AG04449 (cell line): ENCODE data around the gene RAI14.

Source experiments
- CTCF ChIA-PET: fragments of 350-600 bp; formaldehyde crosslinking; extraction: SDS; loops from one replicate; lab custom pipeline; 2021; ENCODE audit warnings: antibody characterized with exemption; lab: Yijun Ruan, JAX
- POLR2A ChIA-PET: fragments of 400-600, 350-600 bp; formaldehyde crosslinking; extraction: SDS; loops from one replicate; lab custom pipeline; 2020; ENCODE audit warnings: antibody characterized with exemption, inconsistent platforms; lab: Yijun Ruan, JAX
- DNase-seq: peaks from one replicate; pipeline ENCODE4 v3.0.0-alpha.2; 2010; ENCODE audit warnings: low read depth, low spot score
- H3K4me3 ChIP-seq: 2 replicates; pipeline ENCODE4 v1.5.1; 2011; ENCODE audit warnings: low read depth, mild to moderate bottlenecking, control low read depth, low read length
- CTCF ChIP-seq: IDR thresholded peaks from one replicate; pipeline ENCODE4 v1.5.1; 2011; ENCODE audit warnings: mild to moderate bottlenecking, moderate library complexity, low read length, control low read depth, inconsistent platforms; ENCODE audit not compliant: insufficient read depth; ENCODE audit errors: missing control alignments

The RAI14 gene

GRCh38 chr5:34865091-34865490, 209.0 kb downstream of the RAI14 start:
- TF ChIP-seq CTCF: no peak
- POLR2A ChIA-PET: no interaction called here
- H3K4me3 ChIP-seq: no peak overlapping the region
- CTCF ChIA-PET: interaction anchor here (1.4 kb wide), 1 partner anchor 33 kb away, joined by 5 read pairs; no protein-coding TSS in a partner anchor
- DNase-seq: no peak

GRCh38 chr5:34866989-34867471, 210.9 kb downstream of the RAI14 start:
- CTCF ChIA-PET: interaction anchor here (1.3 kb wide), 1 partner anchor 32 kb away, joined by 5 read pairs; no protein-coding TSS in a partner anchor
- POLR2A ChIA-PET: no interaction called here
- no peak for DNase-seq
- H3K4me3 ChIP-seq: no peak overlapping the region
- no peak for TF ChIP-seq CTCF

GRCh38 chr5:34867660-34868059, 211.5 kb downstream of the RAI14 start:
- H3K4me3 ChIP-seq: no peak overlapping the region
- no peak for DNase-seq
- TF ChIP-seq CTCF: no peak
- ChIA-PET POLR2A (no interaction called here), CTCF (interaction anchor here (1.3 kb wide), 1 partner anchor 31 kb away, joined by 5 read pairs; no protein-coding TSS in a partner anchor)

- POLR2A ChIA-PET: no interaction called here
- no peak for TF ChIP-seq CTCF
- CTCF ChIA-PET: no interaction called here
- H3K4me3 ChIP-seq: no peak overlapping the region
- DNase-seq: no peak
Observed at GRCh38 chr5:34868791-34869190, 212.7 kb downstream of the RAI14 start.

DNA sequence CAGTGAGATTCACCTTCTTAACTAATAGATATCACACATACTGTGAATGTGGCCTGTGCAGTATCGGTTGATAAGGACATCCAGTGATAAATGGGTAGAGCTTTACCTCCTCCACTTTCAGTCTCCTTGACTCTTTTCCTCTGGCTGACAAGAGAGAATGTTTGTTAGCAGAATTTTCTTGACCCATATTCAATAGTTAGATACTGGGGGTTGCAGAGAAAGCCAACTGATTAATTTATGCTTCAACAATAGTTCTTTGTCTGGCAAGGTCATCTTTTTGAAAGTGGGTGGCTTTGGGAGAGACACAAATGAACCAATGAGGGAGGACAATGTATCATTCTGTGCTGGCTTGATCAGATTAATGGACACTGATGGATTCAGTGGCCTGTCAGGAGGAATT, 213.1 kb downstream of the RAI14 start:
- TF ChIP-seq CTCF: no peak
- POLR2A ChIA-PET: no interaction called here
- CTCF ChIA-PET: no interaction called here

DNA sequence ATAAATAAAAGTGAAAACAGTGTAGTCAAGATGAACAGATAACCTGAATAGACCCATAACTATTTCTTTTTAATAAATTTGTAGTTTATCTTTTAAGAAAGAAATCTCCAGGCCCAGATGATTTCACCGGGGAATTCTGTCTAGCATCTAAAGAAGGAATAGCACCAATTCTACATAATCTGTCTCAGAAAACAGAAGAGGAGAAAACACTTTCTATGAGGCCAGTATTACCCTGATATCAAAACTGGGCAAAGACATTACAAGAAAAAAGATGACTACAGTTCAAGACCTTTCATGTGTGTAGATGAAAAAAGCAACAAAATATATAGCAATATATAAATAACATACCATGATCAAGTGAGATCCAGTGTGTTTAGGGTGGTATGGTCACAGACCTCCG, 214.3 kb downstream of the RAI14 start:
- TF ChIP-seq CTCF: no peak
- ChIA-PET POLR2A (no interaction called here), CTCF (interaction anchor here (0.7 kb wide), 1 partner anchor 9 kb away, joined by 3 read pairs; no protein-coding TSS in a partner anchor)
- no peak overlapping the region for H3K4me3 ChIP-seq
- DNase-seq: no peak

More for the DNA sequence above, 213.1 kb downstream of the RAI14 start:
- H3K4me3 ChIP-seq: no peak overlapping the region
- DNase-seq: no peak
